Panc1 (cell line): ENCODE measurements around the gene AFF4. TPM values are rescaled to one million over a fixed set of nuclear protein-coding genes. Genes with fewer than 3 reads are reported as not detected.
A peak's percentile ranks its signal among the peaks of the same experiment; 100 is the strongest.
"Not testable (repeated sequence)": the region's sequence is repeated elsewhere in the genome, so short reads cannot be mapped to it uniquely, and the experiment has no call there.

Experiments
- ATAC-seq: fragments of 200-7000 bp; cut with Tn5 transposase; 2 replicates; pipeline ENCODE4 v1.9.1; 2020; ENCODE audit warnings: mild to moderate bottlenecking, moderate library complexity
- BruUV-seq: library from RNA; stranded (reverse); fragments of 400-500 nt; replicated peaks from 2 replicates; lab custom pipeline; 2021; lab: Mats Ljungman, UMichigan
- CTCF ChIA-PET: fragments of 300-600 bp; sonication (Branson Sonifier 250); formaldehyde crosslinking; loops from one replicate; lab custom pipeline; 2022; ENCODE audit warnings: antibody characterized with exemption; lab: Charles Lee
- POLR2A ChIA-PET: fragments of 300-600 bp; sonication (Branson Sonifier 250); formaldehyde crosslinking; loops from one replicate; lab custom pipeline; 2022; ENCODE audit warnings: antibody characterized with exemption; lab: Charles Lee
- DNase-seq: peaks from one replicate; pipeline ENCODE4 v3.0.0-alpha.2; 2010; ENCODE audit warnings: low read depth, low spot score
- H3K27ac ChIP-seq: 2 replicates; pipeline ENCODE4 v1.5.1; 2011; ENCODE audit warnings: mild to moderate bottlenecking, low read length, inconsistent platforms
- H3K27me3 ChIP-seq: fragments of 200-500 bp; sonication (Bioruptor generic); 2 replicates; pipeline ENCODE4 v1.6.0; 2014; ENCODE audit warnings: low read length, inconsistent platforms; ENCODE audit not compliant: control insufficient read depth, insufficient read depth
- H3K36me3 ChIP-seq: fragments of 200-500 bp; sonication (Bioruptor generic); 2 replicates; pipeline ENCODE4 v1.5.1; 2014; ENCODE audit warnings: inconsistent platforms, mild to moderate bottlenecking, low read length, moderate library complexity; ENCODE audit not compliant: control insufficient read depth, insufficient read depth
- H3K4me1 ChIP-seq: 2 replicates; pipeline ENCODE4 v1.5.1; 2011; ENCODE audit warnings: inconsistent platforms, mild to moderate bottlenecking, low read length, moderate library complexity; ENCODE audit not compliant: control insufficient read depth, insufficient read depth
- H3K4me3 ChIP-seq, 2 experiments: 2 replicates each; pipeline ENCODE4 v1.5.1; 2011 to 2012; ENCODE audit warnings: low read depth in 2 of 2, low read length in 2 of 2, mild to moderate bottlenecking in 2 of 2, inconsistent platforms in 1 of 2, moderate library complexity in 1 of 2
- H3K9me3 ChIP-seq: fragments of 200-500 bp; sonication (Bioruptor generic); 2 replicates; pipeline ENCODE4 v1.5.1; 2014; ENCODE audit warnings: low read depth, mild to moderate bottlenecking, inconsistent platforms, low read length, moderate library complexity; ENCODE audit not compliant: control insufficient read depth, insufficient read depth
- CTCF ChIP-seq: fragments of 450-650 bp; IDR thresholded peaks from 2 replicates; pipeline ENCODE4 v1.5.1; 2017; ENCODE audit warnings: mild to moderate bottlenecking
- POLR2AphosphoS5 ChIP-seq: IDR thresholded peaks from 2 replicates; pipeline ENCODE4 v1.6.1; 2012; ENCODE audit warnings: mild to moderate bottlenecking, low read depth, low read length, moderate library complexity
- REST ChIP-seq, 2 experiments: IDR thresholded peaks; 2 replicates each; pipeline ENCODE4 v1.6.1; 2011 to 2012; ENCODE audit warnings: low read depth in 2 of 2, control low read depth in 1 of 2, low read length in 1 of 2, mild to moderate bottlenecking in 1 of 2, moderate library complexity in 1 of 2; ENCODE audit not compliant: insufficient read depth in 1 of 2
- SIN3A ChIP-seq: IDR thresholded peaks from 2 replicates; pipeline ENCODE4 v1.6.1; 2012; ENCODE audit warnings: low read depth, mild to moderate bottlenecking, low read length, moderate library complexity, borderline replicate concordance; ENCODE audit not compliant: insufficient read depth
- TCF7L2 ChIP-seq: IDR thresholded peaks from 2 replicates; pipeline ENCODE4 v1.6.1; 2011; ENCODE audit warnings: mild to moderate bottlenecking, low read depth, low read length, inconsistent platforms
- in situ Hi-C: cut with HindIII; loops from 2 replicates; pipeline ENCODE4 v1.10.0; 2016; ENCODE audit warnings: low sequenced_read_pairs, low pct_unique_long_range_greater_than_20kb
- intact Hi-C: fragments of 100-400 bp; cut with micrococcal nuclease; formaldehyde crosslinking; loops from one replicate; pipeline ENCODE4 v1.10.0; 2022; ENCODE audit not compliant: unreplicated experiment
- total RNA-seq: library from RNA; stranded (reverse); gene quantifications from one replicate; pipeline ENCODE4 v1.2.1, GENCODE V29; 2021; ENCODE audit not compliant: unreplicated experiment

The AFF4 gene
- total RNA-seq, 1 experiment from 2014 or later = 78.3 TPM

GRCh38 chr5:132961887-132962286 lies 1.5 kb downstream of the AFF4 start:
- TF ChIP-seq SIN3A (no peak), POLR2AphosphoS5 (no peak), REST (IDR thresholded peaks at IDR 0.05; ENCODE audit: insufficient read depth in 1 of 2, low read depth in 2 of 2, low read length in 1 of 2) (no peak), CTCF (no peak), TCF7L2 (no peak)
- Histone ChIP-seq H3K9me3 (no peaks in the 10 kb centered on the region), H3K4me3 (peak overlapping the region; percentile 79 to 86), H3K27ac (peak overlapping the region; percentile 96), H3K27me3 (no peaks in the 10 kb centered on the region), H3K4me1 (peaks cover 12% of the 10 kb centered on the region), H3K36me3 (no peaks in the 10 kb centered on the region; the same call in 1 of the 2 replicates)
- DNase-seq (no peak), ATAC-seq (no peak)
- intact Hi-C loops = loop anchor here (5.0 kb wide), 1 partner anchor 90 kb away; the partner anchor contains the start of gene HSPA4
- BruUV-seq = TSS peak; percentile 75
- in situ Hi-C loops = no loop called here
- CTCF ChIA-PET = no interaction called here
- POLR2A ChIA-PET = interaction anchor here (0.6 to 1.0 kb wide), 5 partner anchors 33 to 248 kb away, joined by 3 to 4 read pairs (median 3); partner anchors contain the start of genes GDF9 and UQCRQ

- in situ Hi-C loops, CTCF ChIA-PET, H3K9me3 ChIP-seq, H3K36me3 ChIP-seq, BruUV-seq, DNase-seq, H3K27me3 ChIP-seq, ATAC-seq: not testable (repeated sequence)
- intact Hi-C loops = loop anchor here (5.0 kb wide), 1 partner anchor 91 kb away; the partner anchor contains the start of gene HSPA4
- H3K4me3 ChIP-seq = peak overlapping the region; percentile 79 to 86
- peak overlapping the region; percentile 96 for H3K27ac ChIP-seq
- peaks cover 12% of the 10 kb centered on the region for H3K4me1 ChIP-seq
- POLR2A ChIA-PET = interaction anchor here (0.6 kb wide), 3 partner anchors 32 to 95 kb away, joined by 3 to 4 read pairs (median 4); partner anchors contain the start of genes GDF9 and UQCRQ
These were observed 2.2 kb downstream of the AFF4 start for GRCh38 chr5:132961123-132961815.

GRCh38 chr5:132956166-132956799 lies 7.2 kb downstream of the AFF4 start:
- ATAC-seq, H3K4me3 ChIP-seq, in situ Hi-C loops, intact Hi-C loops, H3K36me3 ChIP-seq, H3K27ac ChIP-seq, BruUV-seq, H3K4me1 ChIP-seq, H3K27me3 ChIP-seq, H3K9me3 ChIP-seq, DNase-seq, POLR2A ChIA-PET: not testable (repeated sequence)
- CTCF ChIA-PET = interaction anchor here (0.7 kb wide), 1 partner anchor 649 kb away, joined by 6 read pairs; no protein-coding TSS in a partner anchor
